ENCODE measurements around the gene FASTK. TPM values are rescaled to one million over a fixed set of nuclear protein-coding genes. Genes with fewer than 3 reads are reported as not detected.

The FASTK gene
- total RNA-seq, 1 experiment from 2014 or later: 95.0 TPM

DNA sequence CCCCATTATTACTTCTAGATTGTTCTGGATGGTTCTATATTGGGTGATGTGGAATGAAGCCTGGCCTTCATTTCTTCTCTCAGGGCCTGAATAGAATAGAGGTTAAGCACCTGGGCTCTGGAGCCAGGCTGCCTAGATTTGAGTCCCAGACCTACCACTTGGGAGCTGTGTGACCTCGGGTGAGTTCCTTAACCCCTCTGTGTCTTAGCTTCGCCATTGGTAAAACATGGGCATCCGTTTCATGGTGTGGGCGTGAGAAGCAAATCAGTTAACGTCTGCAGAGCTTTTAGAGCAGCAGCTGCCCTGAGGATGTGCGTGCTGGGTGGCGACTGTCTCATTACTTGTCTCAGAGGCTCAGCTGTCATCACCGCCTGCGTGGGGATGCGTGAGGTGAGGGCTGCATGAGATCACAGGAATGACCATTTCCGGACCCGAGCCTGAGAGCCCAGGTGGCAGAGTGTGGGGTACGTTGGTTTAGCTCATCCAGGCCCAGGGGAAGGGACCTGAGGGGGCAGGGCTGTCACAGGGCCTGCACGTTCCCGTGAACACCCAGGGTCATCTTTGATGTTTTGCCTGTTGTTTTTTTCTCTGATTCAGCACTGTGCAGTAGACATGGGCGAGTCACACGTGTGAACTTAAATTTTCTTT is 15.3 kb upstream of the FASTK start:
- no peak for ATAC-seq
- ChIA-PET CTCF (no interaction called here), POLR2A (no interaction called here)
- TF ChIP-seq POLR2AphosphoS5 (IDR thresholded peaks at IDR 0.05; ENCODE audit: low read depth, low read length): no peak
- no peak for TF ChIP-seq SIN3A (IDR thresholded peaks at IDR 0.05; ENCODE audit: borderline replicate concordance, insufficient read depth, low read depth, low read length)
- TF ChIP-seq, protein P1, sequence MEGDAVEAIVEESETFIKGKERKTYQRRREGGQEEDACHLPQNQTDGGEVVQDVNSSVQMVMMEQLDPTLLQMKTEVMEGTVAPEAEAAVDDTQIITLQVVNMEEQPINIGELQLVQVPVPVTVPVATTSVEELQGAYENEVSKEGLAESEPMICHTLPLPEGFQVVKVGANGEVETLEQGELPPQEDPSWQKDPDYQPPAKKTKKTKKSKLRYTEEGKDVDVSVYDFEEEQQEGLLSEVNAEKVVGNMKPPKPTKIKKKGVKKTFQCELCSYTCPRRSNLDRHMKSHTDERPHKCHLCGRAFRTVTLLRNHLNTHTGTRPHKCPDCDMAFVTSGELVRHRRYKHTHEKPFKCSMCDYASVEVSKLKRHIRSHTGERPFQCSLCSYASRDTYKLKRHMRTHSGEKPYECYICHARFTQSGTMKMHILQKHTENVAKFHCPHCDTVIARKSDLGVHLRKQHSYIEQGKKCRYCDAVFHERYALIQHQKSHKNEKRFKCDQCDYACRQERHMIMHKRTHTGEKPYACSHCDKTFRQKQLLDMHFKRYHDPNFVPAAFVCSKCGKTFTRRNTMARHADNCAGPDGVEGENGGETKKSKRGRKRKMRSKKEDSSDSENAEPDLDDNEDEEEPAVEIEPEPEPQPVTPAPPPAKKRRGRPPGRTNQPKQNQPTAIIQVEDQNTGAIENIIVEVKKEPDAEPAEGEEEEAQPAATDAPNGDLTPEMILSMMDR (IDR thresholded peaks at IDR 0.05): no peak
- TF ChIP-seq TCF7L2 (IDR thresholded peaks at IDR 0.05; ENCODE audit: low read depth, low read length): no peak
- TF ChIP-seq REST (IDR thresholded peaks at IDR 0.05; ENCODE audit: insufficient read depth in 1 of 2, low read depth in 2 of 2, low read length in 1 of 2): no peak
- intact Hi-C loops (cut with micrococcal nuclease; ENCODE audit: unreplicated experiment): no loop called here
- DNase-seq (ENCODE audit: low read depth, low spot score): no peak
- BruUV-seq (replicated peaks): no TSS peak
- Histone ChIP-seq H3K4me3 (ENCODE audit: low read depth in 2 of 2, low read length in 2 of 2) (no peak overlapping the region), H3K36me3 (ENCODE audit: control insufficient read depth, insufficient read depth, low read length) (no peaks in the 10 kb centered on the region), H3K27me3 (ENCODE audit: control insufficient read depth, insufficient read depth, low read length) (no peaks in the 10 kb centered on the region), H3K4me1 (ENCODE audit: control insufficient read depth, insufficient read depth, low read length) (0 out of 2 replicates have a peak, but pooled peaks cover 2% of the 10 kb centered on the region), H3K9me3 (ENCODE audit: control insufficient read depth, insufficient read depth, low read depth, low read length) (no peaks in the 10 kb centered on the region), H3K27ac (ENCODE audit: low read length) (no peak overlapping the region)
- in situ Hi-C loops (cut with HindIII; ENCODE audit: low pct_unique_long_range_greater_than_20kb, low sequenced_read_pairs): no loop called here

DNA sequence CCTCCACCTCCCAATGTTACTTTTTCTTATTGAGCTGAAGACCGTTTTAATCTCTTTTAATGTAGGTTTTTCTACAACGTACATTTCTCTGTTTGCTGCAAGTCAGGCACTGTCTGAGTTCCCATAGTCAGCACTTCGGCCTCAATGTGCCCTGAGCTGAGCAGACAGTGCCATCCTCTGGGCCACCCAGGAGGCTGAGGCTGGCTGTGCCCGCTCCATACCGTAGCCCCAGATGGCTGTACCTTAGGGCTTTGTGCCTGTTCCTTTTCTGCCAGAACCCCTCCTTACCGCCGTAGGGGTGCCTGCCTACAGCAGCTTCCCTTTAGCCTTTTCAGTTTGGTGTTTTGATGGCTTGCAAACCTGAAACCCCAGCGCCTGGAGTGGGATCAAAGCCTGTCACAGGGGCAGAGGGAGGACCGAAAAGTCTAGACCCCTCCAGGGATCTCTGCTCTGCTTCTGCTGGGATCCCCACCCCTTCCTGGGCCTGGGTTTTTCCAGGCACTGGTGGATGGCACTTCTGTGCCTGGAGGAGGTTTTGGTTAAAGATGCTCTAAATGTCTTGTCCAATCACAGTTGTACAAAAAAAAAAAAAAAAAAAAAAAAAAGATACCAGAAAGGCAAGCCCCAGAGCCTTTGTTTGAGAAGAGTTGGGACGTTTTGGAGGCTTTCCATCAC is 14.7 kb upstream of the FASTK start:
- Histone ChIP-seq H3K36me3 (ENCODE audit: control insufficient read depth, insufficient read depth, low read length) (no peaks in the 10 kb centered on the region), H3K9me3 (ENCODE audit: control insufficient read depth, insufficient read depth, low read depth, low read length) (no peaks in the 10 kb centered on the region), H3K4me1 (ENCODE audit: control insufficient read depth, insufficient read depth, low read length) (0 out of 2 replicates have a peak, but pooled peaks cover 4% of the 10 kb centered on the region), H3K27me3 (ENCODE audit: control insufficient read depth, insufficient read depth, low read length) (no peaks in the 10 kb centered on the region), H3K27ac (ENCODE audit: low read length) (no peak overlapping the region), H3K4me3 (ENCODE audit: low read depth in 2 of 2, low read length in 2 of 2) (no peak overlapping the region)
- POLR2A ChIA-PET: interaction anchor here (0.7 to 0.8 kb wide), 2 partner anchors 33 to 62 kb away, joined by 3 to 15 read pairs; no protein-coding TSS in a partner anchor
- TF ChIP-seq POLR2AphosphoS5 (IDR thresholded peaks at IDR 0.05; ENCODE audit: low read depth, low read length): no peak
- no peak for TF ChIP-seq TCF7L2 (IDR thresholded peaks at IDR 0.05; ENCODE audit: low read depth, low read length)
- TF ChIP-seq, protein P1 (IDR thresholded peaks at IDR 0.05): no peak
- TF ChIP-seq REST (IDR thresholded peaks at IDR 0.05; ENCODE audit: insufficient read depth in 1 of 2, low read depth in 2 of 2, low read length in 1 of 2): no peak
- no peak for TF ChIP-seq SIN3A (IDR thresholded peaks at IDR 0.05; ENCODE audit: borderline replicate concordance, insufficient read depth, low read depth, low read length)
- ATAC-seq: peak; percentile 58; the same call in 1 of the 2 replicates
- no TSS peak for BruUV-seq (replicated peaks)
- intact Hi-C loops (cut with micrococcal nuclease; ENCODE audit: unreplicated experiment): no loop called here
- no peak for DNase-seq (ENCODE audit: low read depth, low spot score)
- CTCF ChIA-PET: interaction anchor here (0.5 to 0.7 kb wide), 2 partner anchors 18 to 34 kb away, joined by 3 to 4 read pairs; no protein-coding TSS in a partner anchor
- in situ Hi-C loops (cut with HindIII; ENCODE audit: low pct_unique_long_range_greater_than_20kb, low sequenced_read_pairs): no loop called here
